ENCODE data around the gene TNFSF10.

DNA sequence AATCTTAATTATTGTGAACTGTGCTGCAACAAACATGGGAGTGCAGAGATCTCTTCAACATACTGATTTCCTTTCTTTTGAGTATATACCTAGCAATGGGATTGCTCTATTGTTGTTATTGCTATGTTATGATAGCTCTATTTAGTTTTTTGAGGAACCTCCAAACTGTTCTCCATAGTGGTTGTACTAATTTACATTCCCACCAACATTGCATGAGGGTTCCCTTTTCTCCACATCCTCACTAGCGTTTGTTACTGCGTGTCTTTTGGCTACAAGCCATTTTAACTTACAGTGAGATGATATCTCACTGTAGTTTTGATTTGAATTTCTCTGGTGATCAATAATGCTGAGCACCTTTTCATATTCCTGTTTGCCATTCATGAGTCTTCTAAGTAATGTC lies 45.5 kb upstream of the TNFSF10 start:
- TF ChIP-seq, protein P1, sequence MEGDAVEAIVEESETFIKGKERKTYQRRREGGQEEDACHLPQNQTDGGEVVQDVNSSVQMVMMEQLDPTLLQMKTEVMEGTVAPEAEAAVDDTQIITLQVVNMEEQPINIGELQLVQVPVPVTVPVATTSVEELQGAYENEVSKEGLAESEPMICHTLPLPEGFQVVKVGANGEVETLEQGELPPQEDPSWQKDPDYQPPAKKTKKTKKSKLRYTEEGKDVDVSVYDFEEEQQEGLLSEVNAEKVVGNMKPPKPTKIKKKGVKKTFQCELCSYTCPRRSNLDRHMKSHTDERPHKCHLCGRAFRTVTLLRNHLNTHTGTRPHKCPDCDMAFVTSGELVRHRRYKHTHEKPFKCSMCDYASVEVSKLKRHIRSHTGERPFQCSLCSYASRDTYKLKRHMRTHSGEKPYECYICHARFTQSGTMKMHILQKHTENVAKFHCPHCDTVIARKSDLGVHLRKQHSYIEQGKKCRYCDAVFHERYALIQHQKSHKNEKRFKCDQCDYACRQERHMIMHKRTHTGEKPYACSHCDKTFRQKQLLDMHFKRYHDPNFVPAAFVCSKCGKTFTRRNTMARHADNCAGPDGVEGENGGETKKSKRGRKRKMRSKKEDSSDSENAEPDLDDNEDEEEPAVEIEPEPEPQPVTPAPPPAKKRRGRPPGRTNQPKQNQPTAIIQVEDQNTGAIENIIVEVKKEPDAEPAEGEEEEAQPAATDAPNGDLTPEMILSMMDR (IDR thresholded peaks at IDR 0.05): no peak
- no peak for TF ChIP-seq POLR2A (IDR thresholded peaks at IDR 0.05)
